ENCODE results near the gene OLFML2A. TPM values are rescaled to one million over a fixed set of nuclear protein-coding genes. Genes with fewer than 3 reads are reported as not detected.

OLFML2A gene
- total RNA-seq, 1 donor: 13.7 TPM

- no peak for DNase-seq (ENCODE audit: low read depth)
- no peak overlapping the region for H3K4me3 ChIP-seq (ENCODE audit: low read depth, low read length)
- TF ChIP-seq CTCF (IDR thresholded peaks at IDR 0.05; ENCODE audit: insufficient read depth, low read length): no peak
Measured at GRCh38 chr9:124813041-124813440, 36.1 kb downstream of the OLFML2A start.

- DNase-seq (ENCODE audit: low read depth): no peak
- no peak overlapping the region for H3K4me3 ChIP-seq (ENCODE audit: low read depth, low read length)
- no peak for TF ChIP-seq CTCF (IDR thresholded peaks at IDR 0.05; ENCODE audit: insufficient read depth, low read length)
Measured at GRCh38 chr9:124813501-124814163, 36.7 kb downstream of the OLFML2A start.

- no peak for TF ChIP-seq CTCF (IDR thresholded peaks at IDR 0.05; ENCODE audit: insufficient read depth, low read length)
- no peak overlapping the region for H3K4me3 ChIP-seq (ENCODE audit: low read depth, low read length)
- no peak for DNase-seq (ENCODE audit: low read depth)
Measured at GRCh38 chr9:124814164-124814535, 37.2 kb downstream of the OLFML2A start.

GRCh38 chr9:124815601-124816000 is 38.7 kb downstream of the OLFML2A start:
- TF ChIP-seq CTCF (IDR thresholded peaks at IDR 0.05; ENCODE audit: insufficient read depth, low read length): no peak
- no peak for DNase-seq (ENCODE audit: low read depth)
- no peak overlapping the region for H3K4me3 ChIP-seq (ENCODE audit: low read depth, low read length)

GRCh38 chr9:124818431-124819281 is 41.7 kb downstream of the OLFML2A start:
- no peak for TF ChIP-seq CTCF (IDR thresholded peaks at IDR 0.05; ENCODE audit: insufficient read depth, low read length)
- DNase-seq (ENCODE audit: low read depth): peak; percentile 37
- H3K4me3 ChIP-seq (ENCODE audit: low read depth, low read length): no peak overlapping the region

- DNase-seq (ENCODE audit: low read depth): no peak
- TF ChIP-seq CTCF (IDR thresholded peaks at IDR 0.05; ENCODE audit: insufficient read depth, low read length): no peak
- no peak overlapping the region for H3K4me3 ChIP-seq (ENCODE audit: low read depth, low read length)
Measured at GRCh38 chr9:124820698-124821623, 44.0 kb downstream of the OLFML2A start.

All from fibroblast of the aortic adventitia (primary cell).